Erythroblast (primary cell): Measurements from ENCODE around the gene ACSF3.

ENCODE experiments used
- GATA1 ChIP-seq: IDR thresholded peaks from 2 replicates; pipeline ENCODE4 v1.6.1; 2011; ENCODE audit warnings: low read depth, mild to moderate bottlenecking, control low read depth, low read length, moderate library complexity
- POLR2A ChIP-seq: IDR thresholded peaks from 2 replicates; pipeline ENCODE4 v1.6.1; 2011; ENCODE audit warnings: mild to moderate bottlenecking, low read length

DNA sequence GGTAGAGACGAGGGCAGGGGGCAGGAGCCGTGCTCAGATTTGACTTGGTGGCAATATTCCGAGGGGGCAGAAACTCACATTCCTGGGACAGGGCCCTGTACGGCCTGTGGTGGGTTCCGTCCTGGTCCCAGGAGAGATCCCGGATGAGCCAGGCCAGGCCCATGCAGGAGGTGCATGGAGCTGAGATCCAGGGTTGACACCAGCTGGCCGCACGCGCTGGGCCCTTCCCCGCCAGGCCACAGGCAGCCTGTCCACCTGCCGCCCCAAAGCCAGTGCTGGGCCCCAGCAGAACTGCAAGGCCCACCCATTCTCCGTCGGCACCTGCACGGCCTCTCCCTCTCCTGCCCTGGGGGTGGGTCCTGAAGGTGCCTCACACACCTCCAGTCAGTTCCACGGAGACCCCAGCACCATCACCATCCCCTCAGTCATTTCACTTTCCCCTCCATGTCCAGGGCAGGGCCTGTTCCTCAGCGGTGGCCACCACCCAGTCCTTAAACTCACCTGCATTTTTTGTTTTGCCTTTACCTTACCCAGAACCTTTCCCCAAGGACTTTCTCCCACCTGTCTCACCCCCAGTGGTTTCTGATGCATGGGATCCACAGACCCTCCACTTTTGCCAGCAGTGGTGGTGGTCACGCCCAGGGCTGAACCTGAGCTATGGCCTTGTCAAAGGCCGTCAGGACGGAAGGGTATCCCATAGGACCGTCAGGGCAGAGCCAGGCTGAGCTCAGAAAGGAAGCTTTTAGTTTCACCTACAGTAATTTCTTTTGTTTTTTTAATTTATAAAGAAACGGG is 52.8 kb downstream of the ACSF3 start:
- TF ChIP-seq POLR2A (no peak), GATA1 (no peak)
